Fibroblast of pulmonary artery (primary cell): ENCODE data around the gene TPD52L2.

Experiments used
- DNase-seq: peaks from one replicate; pipeline ENCODE4 v3.0.0-alpha.2; 2010; ENCODE audit warnings: low read depth
- H3K4me3 ChIP-seq: replicated peaks from 2 replicates; pipeline ENCODE4 v1.5.1; 2011; ENCODE audit warnings: low read depth, mild to moderate bottlenecking, control low read depth, low read length, moderate library complexity
- CTCF ChIP-seq: IDR thresholded peaks from 2 replicates; pipeline ENCODE4 v1.5.1; 2011; ENCODE audit warnings: mild to moderate bottlenecking, control low read depth, low read length, inconsistent platforms; ENCODE audit errors: missing control alignments

Gene TPD52L2

GRCh38 chr20:63930971-63931553 lies 66.0 kb downstream of the TPD52L2 start:
- no peak for DNase-seq
- no peak for TF ChIP-seq CTCF
- H3K4me3 ChIP-seq, result no peak overlapping the region

GRCh38 chr20:63931735-63932134 lies 66.7 kb downstream of the TPD52L2 start:
- no peak overlapping the region for H3K4me3 ChIP-seq
- no peak for TF ChIP-seq CTCF

GRCh38 chr20:63932606-63933160 lies 67.6 kb downstream of the TPD52L2 start:
- H3K4me3 ChIP-seq, result no peak overlapping the region
- no peak for TF ChIP-seq CTCF
- DNase-seq, result no peak

More at GRCh38 chr20:63931735-63932134, 66.7 kb downstream of the TPD52L2 start:
- DNase-seq, result no peak

- TF ChIP-seq CTCF, result no peak
- no peak for DNase-seq
- no peak overlapping the region for H3K4me3 ChIP-seq
These were observed 68.6 kb downstream of the TPD52L2 start for GRCh38 chr20:63933646-63934045.

- no peak for DNase-seq
- H3K4me3 ChIP-seq, result no peak overlapping the region
- TF ChIP-seq CTCF, result peak; percentile 32
These were observed 69.4 kb downstream of the TPD52L2 start for GRCh38 chr20:63934271-63935068.

GRCh38 chr20:63935447-63935846 lies 70.4 kb downstream of the TPD52L2 start:
- no peak for TF ChIP-seq CTCF
- no peak overlapping the region for H3K4me3 ChIP-seq
- no peak for DNase-seq
